ENCODE results near the gene ODC1. TPM values are rescaled to one million over a fixed set of nuclear protein-coding genes. Genes with fewer than 3 reads are reported as not detected.

ODC1 gene
- total and polyA plus RNA-seq, 12 donors: 4.1 to 92.8 (median 56.0) TPM

GRCh38 chr2:10451819-10452218 lies 3.7 kb upstream of the ODC1 start:
- TF ChIP-seq CTCF (IDR thresholded peaks at IDR 0.05): no peak
- Histone ChIP-seq H3K27ac (no peak overlapping the region), H3K4me3 (no peak overlapping the region), H3K9me3 (no peaks in the 10 kb centered on the region), H3K36me3 (no peaks in the 10 kb centered on the region), H3K4me1 (peaks cover 8 to 50% (median 20%) of the 10 kb centered on the region in 9 donors), H3K27me3 (no peaks in the 10 kb centered on the region)
- DNase-seq: no peak
- ATAC-seq: no peak
- WGBS, 2 donors: 92 to 96% methylated on average over 6 of the region's 6 CpGs
- intact Hi-C loops (cut with DNase I): loop anchor here in 1 of 10 donors (5.0 kb wide), 1 partner anchor 195 kb away; no protein-coding TSS in a partner anchor

- Histone ChIP-seq H3K9me3 (no peaks in the 10 kb centered on the region), H3K36me3 (peaks cover 0 to under 1% (median 0%) of the 10 kb centered on the region in 9 donors), H3K27me3 (no peaks in the 10 kb centered on the region), H3K4me3 (peak overlapping the region in 2 of 10 donors; percentile 66 to 68), H3K27ac (no peak overlapping the region), H3K4me1 (peaks cover 8 to 62% (median 29%) of the 10 kb centered on the region in 9 donors)
- TF ChIP-seq CTCF (IDR thresholded peaks at IDR 0.05): no peak
- intact Hi-C loops (cut with DNase I): loop anchor here in 6 of 10 donors (5.0 to 10.0 kb wide), 6 partner anchors 197 to 465 kb away; no protein-coding TSS in a partner anchor
- DNase-seq: no peak
- 77 to 83% methylated on average over 22 of the region's 22 CpGs for WGBS, 2 donors
- ATAC-seq: no peak
Measured at GRCh38 chr2:10449838-10450691, 1.9 kb upstream of the ODC1 start.

GRCh38 chr2:10449486-10449831 lies 1.3 kb upstream of the ODC1 start:
- intact Hi-C loops (cut with DNase I): loop anchor here in 6 of 10 donors (5.0 to 10.0 kb wide), 5 partner anchors 205 to 465 kb away; no protein-coding TSS in a partner anchor
- Histone ChIP-seq H3K4me3 (peak overlapping the region in 9 of 10 donors; percentile 56 to 83 (median 68)), H3K4me1 (peaks cover 8 to 60% (median 33%) of the 10 kb centered on the region in 9 donors), H3K9me3 (no peaks in the 10 kb centered on the region), H3K27ac (peak overlapping the region in 1 of 10 donors; percentile 68), H3K27me3 (no peaks in the 10 kb centered on the region), H3K36me3 (peaks cover 0 to 7% (median under 1%) of the 10 kb centered on the region in 9 donors)
- no peak for ATAC-seq
- no peak for DNase-seq
- WGBS, 2 donors: 45 to 48% methylated on average over 5 of the region's 5 CpGs
- TF ChIP-seq CTCF (IDR thresholded peaks at IDR 0.05): no peak

GRCh38 chr2:10448576-10449485 lies 704 bp upstream of the ODC1 start:
- Histone ChIP-seq H3K27me3 (no peaks in the 10 kb centered on the region), H3K27ac (peak overlapping the region; percentile 60 to 95 (median 80)), H3K4me3 (peak overlapping the region; percentile 56 to 83 (median 68)), H3K9me3 (no peaks in the 10 kb centered on the region), H3K36me3 (peaks cover 0 to 13% (median 7%) of the 10 kb centered on the region in 9 donors), H3K4me1 (peaks cover 8 to 54% (median 29%) of the 10 kb centered on the region in 9 donors)
- WGBS, 2 donors: 1% methylated on average over 71 of the region's 73 CpGs
- ATAC-seq (peak; percentile 2 to 85 (median 80)), DNase-seq (peak; percentile 26 to 86)
- intact Hi-C loops (cut with DNase I): loop anchor here in 6 of 10 donors (5.0 to 10.0 kb wide), 5 partner anchors 206 to 464 kb away; no protein-coding TSS in a partner anchor
- peak in 3 of 9 donors; percentile 35 to 43 (median 35) for TF ChIP-seq CTCF (IDR thresholded peaks at IDR 0.05)

Measured in heart right ventricle (tissue), 16 donors.